Loucy (cell line): ENCODE data around the gene BCL2L13.

ENCODE experiments used
- H2AFZ ChIP-seq: fragments of 200-600 bp; sonication (generic); 2 replicates; pipeline ENCODE4 v1.6.0; 2016; ENCODE audit warnings: antibody characterized with exemption, mild to moderate bottlenecking, low read length, moderate library complexity
- H3F3A ChIP-seq: fragments of 200-600 bp; 2 replicates; pipeline ENCODE4 v1.6.0; 2016; ENCODE audit warnings: antibody characterized with exemption, low read depth, mild to moderate bottlenecking
- H3K27me3 ChIP-seq: fragments of 200-600 bp; sonication (generic); 2 replicates; pipeline ENCODE4 v1.6.1; 2014; ENCODE audit warnings: low read length, mild to moderate bottlenecking; ENCODE audit not compliant: insufficient read depth, poor library complexity, severe bottlenecking
- H3K36me3 ChIP-seq: fragments of 200-600 bp; sonication (generic); 2 replicates; pipeline ENCODE4 v1.6.1; 2016; ENCODE audit warnings: low read length; ENCODE audit not compliant: insufficient read depth
- H3K4me1 ChIP-seq: fragments of 200-600 bp; sonication (generic); 2 replicates; pipeline ENCODE4 v1.5.1; 2014; ENCODE audit warnings: low read length, mild to moderate bottlenecking; ENCODE audit not compliant: insufficient read depth, poor library complexity, severe bottlenecking
- H3K4me2 ChIP-seq: fragments of 200-600 bp; sonication (generic); 2 replicates; pipeline ENCODE4 v1.6.0; 2014; ENCODE audit warnings: antibody characterized with exemption, low read length, low read depth, mild to moderate bottlenecking; ENCODE audit not compliant: poor library complexity, severe bottlenecking
- H3K4me3 ChIP-seq: fragments of 200-600 bp; sonication (generic); 2 replicates; pipeline ENCODE4 v1.5.1; 2014; ENCODE audit warnings: low read length, mild to moderate bottlenecking, mixed read lengths; ENCODE audit not compliant: poor library complexity, severe bottlenecking
- H3K79me2 ChIP-seq: fragments of 200-600 bp; sonication (generic); 2 replicates; pipeline ENCODE4 v1.6.1; 2014; ENCODE audit warnings: low read length; ENCODE audit not compliant: insufficient read depth
- H3K9ac ChIP-seq: fragments of 200-600 bp; sonication (generic); 2 replicates; pipeline ENCODE4 v1.6.0; 2014; ENCODE audit warnings: mild to moderate bottlenecking, low read depth, low read length, moderate library complexity; ENCODE audit not compliant: poor library complexity, severe bottlenecking
- H3K9me2 ChIP-seq: fragments of 200-600 bp; sonication (generic); replicated peaks from 2 replicates; pipeline ENCODE4 v1.6.1; 2016; ENCODE audit warnings: low read depth, low read length, mixed read lengths
- H3K9me3 ChIP-seq: fragments of 200-600 bp; sonication (generic); 2 replicates; pipeline ENCODE4 v1.6.1; 2014; ENCODE audit warnings: mild to moderate bottlenecking, antibody characterized with exemption, low read length, low read depth; ENCODE audit not compliant: insufficient read depth
- H4K20me1 ChIP-seq: fragments of 200-600 bp; sonication (generic); 2 replicates; pipeline ENCODE4 v1.6.0; 2014; ENCODE audit warnings: antibody characterized with exemption, low read length, mild to moderate bottlenecking; ENCODE audit not compliant: insufficient read depth, poor library complexity, severe bottlenecking
- EZH2phosphoT487 ChIP-seq: fragments of 200-600 bp; IDR thresholded peaks from 2 replicates; pipeline ENCODE4 v1.6.1; 2018; ENCODE audit warnings: antibody characterized with exemption, mild to moderate bottlenecking, moderate library complexity, borderline replicate concordance
- TF ChIP-seq, protein P1 (sequence below): fragments of 200-600 bp; sonication (generic); conservative IDR thresholded peaks from 2 replicates; pipeline ENCODE4 v1.5.1; 2014; ENCODE audit warnings: mild to moderate bottlenecking, antibody characterized with exemption, low read length

BCL2L13 gene

DNA sequence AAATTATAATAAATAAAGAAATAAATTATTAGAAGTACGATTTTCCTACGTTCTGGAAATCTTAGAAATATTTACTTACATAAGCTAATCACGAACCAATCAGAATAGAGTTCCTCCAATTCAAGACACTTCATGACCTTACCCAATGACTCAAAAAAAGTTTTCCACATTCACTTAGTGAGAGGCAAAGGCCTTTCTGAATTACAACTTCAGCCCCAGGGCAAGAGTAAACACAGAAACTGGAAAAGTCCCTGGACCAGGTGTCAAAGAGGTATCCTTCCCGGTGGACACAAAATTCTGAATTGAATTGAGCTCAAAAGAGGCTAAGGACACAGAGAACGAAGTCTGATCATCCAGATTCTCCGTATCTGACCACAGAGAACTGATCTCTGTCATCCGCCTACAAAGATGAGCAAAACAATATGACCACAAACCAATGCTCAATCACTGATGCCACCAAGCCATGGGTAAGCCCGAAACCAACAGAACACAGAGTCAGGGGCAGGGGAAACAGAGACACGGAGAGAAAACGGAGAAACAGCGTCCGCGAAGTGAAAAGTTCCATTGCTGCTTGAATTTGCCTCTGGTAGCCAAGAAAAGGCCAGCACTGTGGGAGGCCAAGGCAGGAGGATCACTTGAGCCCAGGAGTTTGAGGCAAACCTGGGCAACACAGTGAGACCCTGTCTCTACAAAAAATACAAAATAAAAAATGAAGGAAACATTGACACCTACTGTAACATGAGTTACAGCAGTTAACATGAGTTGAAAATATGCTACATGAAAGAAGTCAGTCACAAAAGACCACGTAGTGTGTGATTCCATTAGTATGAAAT, 128.9 kb downstream of the BCL2L13 start:
- Histone ChIP-seq H2AFZ (no peak overlapping the region), H3K4me1 (peaks cover 61% of the 10 kb centered on the region), H3K9me2 (no peaks in the 10 kb centered on the region), H3K36me3 (no peaks in the 10 kb centered on the region), H3K9ac (peak overlapping the region; percentile 40), H3K4me3 (peak overlapping the region; percentile 47), H3K4me2 (peak overlapping the region; percentile 65), H4K20me1 (peaks cover 63% of the 10 kb centered on the region), H3K79me2 (peaks cover 97% of the 10 kb centered on the region), H3K9me3 (no peaks in the 10 kb centered on the region), H3K27me3 (no peaks in the 10 kb centered on the region), H3F3A (no peaks in the 10 kb centered on the region)
- TF ChIP-seq, protein P1, sequence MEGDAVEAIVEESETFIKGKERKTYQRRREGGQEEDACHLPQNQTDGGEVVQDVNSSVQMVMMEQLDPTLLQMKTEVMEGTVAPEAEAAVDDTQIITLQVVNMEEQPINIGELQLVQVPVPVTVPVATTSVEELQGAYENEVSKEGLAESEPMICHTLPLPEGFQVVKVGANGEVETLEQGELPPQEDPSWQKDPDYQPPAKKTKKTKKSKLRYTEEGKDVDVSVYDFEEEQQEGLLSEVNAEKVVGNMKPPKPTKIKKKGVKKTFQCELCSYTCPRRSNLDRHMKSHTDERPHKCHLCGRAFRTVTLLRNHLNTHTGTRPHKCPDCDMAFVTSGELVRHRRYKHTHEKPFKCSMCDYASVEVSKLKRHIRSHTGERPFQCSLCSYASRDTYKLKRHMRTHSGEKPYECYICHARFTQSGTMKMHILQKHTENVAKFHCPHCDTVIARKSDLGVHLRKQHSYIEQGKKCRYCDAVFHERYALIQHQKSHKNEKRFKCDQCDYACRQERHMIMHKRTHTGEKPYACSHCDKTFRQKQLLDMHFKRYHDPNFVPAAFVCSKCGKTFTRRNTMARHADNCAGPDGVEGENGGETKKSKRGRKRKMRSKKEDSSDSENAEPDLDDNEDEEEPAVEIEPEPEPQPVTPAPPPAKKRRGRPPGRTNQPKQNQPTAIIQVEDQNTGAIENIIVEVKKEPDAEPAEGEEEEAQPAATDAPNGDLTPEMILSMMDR, result no peak
- no peak for TF ChIP-seq EZH2phosphoT487

DNA sequence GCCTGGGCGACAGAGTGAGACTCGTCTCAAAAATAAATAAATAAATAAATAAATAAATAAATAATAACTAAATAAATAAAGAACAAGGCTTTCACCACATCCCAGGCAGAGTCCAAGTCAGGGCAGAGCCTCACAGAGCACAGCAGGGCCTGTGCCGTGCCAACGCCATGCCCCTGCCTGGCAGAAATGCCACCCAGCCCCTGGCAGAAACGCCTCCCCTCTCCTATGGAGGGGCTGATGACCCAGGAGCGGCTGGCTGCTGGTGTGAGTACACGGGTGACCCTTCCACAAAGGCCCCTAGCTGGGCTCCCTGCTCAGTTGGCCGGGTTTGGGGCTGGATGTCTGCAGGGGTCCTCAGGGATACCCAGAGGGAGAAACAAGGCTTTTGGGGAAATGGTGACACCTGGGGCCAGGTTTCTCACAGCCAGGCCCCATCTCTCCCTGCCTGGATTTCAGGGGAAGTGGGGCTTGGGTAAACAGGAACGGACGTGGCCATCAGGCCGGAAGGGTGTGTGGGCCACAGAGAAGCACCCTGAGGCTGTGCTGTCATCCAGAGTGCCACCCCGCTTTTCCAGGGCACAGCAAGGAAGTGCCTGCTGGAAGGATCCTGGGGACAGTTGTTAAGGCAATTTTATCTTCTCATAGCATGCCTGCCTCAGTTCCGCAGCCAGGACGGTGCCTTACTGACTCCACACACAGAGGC, 130.6 kb downstream of the BCL2L13 start:
- Histone ChIP-seq H3K4me2 (peak overlapping the region; percentile 94), H3K4me1 (peaks cover 64% of the 10 kb centered on the region)

DNA sequence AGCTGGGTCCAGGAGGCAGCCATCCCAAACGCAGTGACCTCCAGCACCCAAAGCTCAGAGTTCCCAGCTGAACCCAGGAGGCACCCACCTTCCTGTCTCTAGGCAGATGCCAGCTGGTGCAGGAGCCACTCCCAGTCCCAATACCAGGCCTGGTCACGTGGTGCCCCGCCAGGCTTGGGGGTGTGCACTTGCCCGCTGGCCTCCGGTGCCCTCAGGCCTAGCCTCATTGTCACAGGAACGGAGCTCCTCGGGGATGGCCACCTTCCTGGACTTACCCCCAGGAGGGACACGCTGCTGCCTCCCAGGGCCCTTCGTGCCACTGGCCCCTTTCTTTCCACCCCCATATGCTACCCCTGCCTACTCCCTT, 131.1 kb downstream of the BCL2L13 start:
- H3K36me3 ChIP-seq, result no peaks in the 10 kb centered on the region
- H3K9ac ChIP-seq, result peak overlapping the region; percentile 29
- peaks cover 64% of the 10 kb centered on the region for H4K20me1 ChIP-seq
- no peaks in the 10 kb centered on the region for H3K9me2 ChIP-seq
- peak overlapping the region; percentile 94 for H3K4me2 ChIP-seq
- H3K79me2 ChIP-seq, result peaks cover 95% of the 10 kb centered on the region
- H3K27me3 ChIP-seq, result no peaks in the 10 kb centered on the region
- peaks cover 61% of the 10 kb centered on the region for H3K4me1 ChIP-seq
- no peaks in the 10 kb centered on the region for H3F3A ChIP-seq
- H3K9me3 ChIP-seq, result no peaks in the 10 kb centered on the region
- TF ChIP-seq, protein P1, result no peak
- TF ChIP-seq EZH2phosphoT487, result no peak
- H2AFZ ChIP-seq, result no peak overlapping the region
- H3K4me3 ChIP-seq, result peak overlapping the region; percentile 34

More for the DNA sequence above, 130.6 kb downstream of the BCL2L13 start:
- H3K9ac ChIP-seq, result peak overlapping the region; percentile 29
- no peaks in the 10 kb centered on the region for H3K9me3 ChIP-seq
- no peaks in the 10 kb centered on the region for H3K36me3 ChIP-seq
- peaks cover 66% of the 10 kb centered on the region for H4K20me1 ChIP-seq
- no peaks in the 10 kb centered on the region for H3K9me2 ChIP-seq
- H3K79me2 ChIP-seq, result peaks cover 97% of the 10 kb centered on the region
- H3K4me3 ChIP-seq, result peak overlapping the region; percentile 34
- no peaks in the 10 kb centered on the region for H3F3A ChIP-seq
- no peak overlapping the region for H2AFZ ChIP-seq
- TF ChIP-seq, protein P1, result no peak
- no peaks in the 10 kb centered on the region for H3K27me3 ChIP-seq
